HepG2 (cell line): ENCODE measurements around the gene C1orf115. TPM values are rescaled to one million over a fixed set of nuclear protein-coding genes. Genes with fewer than 3 reads are reported as not detected.
A peak's percentile ranks its signal among the peaks of the same experiment; 100 is the strongest.

Experiments
- ATM ChIP-seq: fragments of 450-650 bp; IDR thresholded peaks from 2 replicates; pipeline ENCODE4 v1.7.1; 2017; ENCODE audit warnings: mild to moderate bottlenecking, borderline replicate concordance
- ELF4 ChIP-seq: sonication (generic); formaldehyde crosslinking; IDR thresholded peaks from 2 replicates; pipeline ENCODE4 v1.5.0; 2020; ENCODE audit warnings: missing genetic modification reagents, mild to moderate bottlenecking, moderate library complexity, borderline replicate concordance
- GPBP1L1 ChIP-seq: sonication (generic); formaldehyde crosslinking; IDR thresholded peaks from 2 replicates; pipeline ENCODE4 v1.5.0; 2020; ENCODE audit warnings: mild to moderate bottlenecking, missing genetic modification reagents
- HOXA9 ChIP-seq: sonication (generic); formaldehyde crosslinking; IDR thresholded peaks from 2 replicates; pipeline ENCODE4 v1.8.1; 2022; ENCODE audit warnings: missing genetic modification reagents, mild to moderate bottlenecking, moderate library complexity, borderline replicate concordance
- MNT ChIP-seq: fragments of 450-650 bp; IDR thresholded peaks from 2 replicates; pipeline ENCODE4 v1.6.1; 2016
- NFE2L1 ChIP-seq: sonication (generic); formaldehyde crosslinking; IDR thresholded peaks from 2 replicates; pipeline ENCODE4 v1.4.0; 2020; ENCODE audit warnings: missing genetic modification reagents, mild to moderate bottlenecking, borderline replicate concordance
- NFKB2 ChIP-seq: sonication (generic); formaldehyde crosslinking; IDR thresholded peaks from 2 replicates; pipeline ENCODE4 v1.4.0; 2020; ENCODE audit warnings: missing genetic modification reagents, borderline replicate concordance
- RARG ChIP-seq: sonication (generic); formaldehyde crosslinking; IDR thresholded peaks from 2 replicates; pipeline ENCODE4 v1.4.0; 2020; ENCODE audit warnings: low read depth, mild to moderate bottlenecking, missing genetic modification reagents
- SAP130 ChIP-seq: IDR thresholded peaks from 2 replicates; pipeline ENCODE4 v1.6.1; 2016; ENCODE audit warnings: low read depth
- SIX4 ChIP-seq: sonication (generic); formaldehyde crosslinking; IDR thresholded peaks from 2 replicates; pipeline ENCODE4 v1.4.0; 2020; ENCODE audit warnings: missing genetic modification reagents
- SKIL ChIP-seq: sonication (generic); formaldehyde crosslinking; IDR thresholded peaks from 2 replicates; pipeline ENCODE4 v1.8.0; 2022; ENCODE audit warnings: missing genetic modification reagents, mild to moderate bottlenecking, moderate library complexity, borderline replicate concordance
- SNAPC4 ChIP-seq: sonication (generic); formaldehyde crosslinking; IDR thresholded peaks from 2 replicates; pipeline ENCODE4 v1.4.0; 2020; ENCODE audit warnings: mild to moderate bottlenecking, missing genetic modification reagents
- SNAPC5 ChIP-seq: sonication (generic); formaldehyde crosslinking; IDR thresholded peaks from 2 replicates; pipeline ENCODE4 v1.8.1; 2023; ENCODE audit warnings: mild to moderate bottlenecking, missing genetic modification reagents, borderline replicate concordance
- SUZ12 ChIP-seq: fragments of 150-350 bp; IDR thresholded peaks from 2 replicates; pipeline ENCODE4 v1.6.1; 2014; ENCODE audit warnings: low read depth, low read length
- TEAD2 ChIP-seq: sonication (generic); formaldehyde crosslinking; IDR thresholded peaks from 2 replicates; pipeline ENCODE4 v1.9.0; 2021; ENCODE audit warnings: missing genetic modification reagents
- THYN1 ChIP-seq: sonication (generic); formaldehyde crosslinking; IDR thresholded peaks from 2 replicates; pipeline ENCODE4 v1.8.1; 2023; ENCODE audit warnings: low read depth, mild to moderate bottlenecking, moderate library complexity, missing genetic modification reagents, borderline replicate concordance
- ZBTB21 ChIP-seq: sonication (generic); formaldehyde crosslinking; IDR thresholded peaks from 2 replicates; pipeline ENCODE4 v1.4.0; 2020; ENCODE audit warnings: missing genetic modification reagents
- ZNF232 ChIP-seq: sonication (generic); formaldehyde crosslinking; IDR thresholded peaks from 2 replicates; pipeline ENCODE4 v1.4.0; 2020; ENCODE audit warnings: missing genetic modification reagents, borderline replicate concordance
- ZNF567 ChIP-seq: sonication (generic); formaldehyde crosslinking; IDR thresholded peaks from 2 replicates; pipeline ENCODE4 v1.8.1; 2023; ENCODE audit warnings: mild to moderate bottlenecking, missing genetic modification reagents, borderline replicate concordance
- ZNF761 ChIP-seq: sonication (generic); formaldehyde crosslinking; conservative IDR thresholded peaks from 2 replicates; pipeline ENCODE4 v1.4.0; 2020; ENCODE audit warnings: mild to moderate bottlenecking, missing genetic modification reagents
- ZNF841 ChIP-seq: sonication (generic); formaldehyde crosslinking; IDR thresholded peaks from 2 replicates; pipeline ENCODE4 v1.8.1; 2023; ENCODE audit warnings: missing genetic modification reagents, borderline replicate concordance
- polyA plus RNA-seq, 8 experiments: library from polyadenylated mRNA; depleted of rRNA in 3 of 8; stranded (reverse) in 7 of 8; unstranded in 1 of 8; fragments of >200 nt; fragmentation: Illumina TruSeq in 4 of 8; extraction: Trizol in 4 of 8; gene quantifications; 2 replicates each; pipeline versions ENCODE4 v1.2.1 to v1.2.3, GENCODE V29; 2011 to 2016; ENCODE audit warnings: low read depth in 4 of 8, missing spikeins in 1 of 8, mixed read lengths in 1 of 8; ENCODE audit not compliant: insufficient read depth in 1 of 8
- total RNA-seq, 5 experiments: library from RNA; depleted of rRNA; stranded (reverse); fragments of >200 nt; fragmentation: Illumina TruSeq; extraction: Trizol; gene quantifications; 2 replicates each; pipeline ENCODE4 v1.2.3, GENCODE V29; 2016; ENCODE audit warnings: low read depth in 1 of 5

The C1orf115 gene
- total and polyA plus RNA-seq, 2 of the 13 experiments (the other 11 are each of a cell fraction or from before 2014, with no cell fraction given): 25.2 to 85.9 TPM

GRCh38 chr1:220733086-220733601 is 43.0 kb downstream of the C1orf115 start (continued):
- TF ChIP-seq SNAPC4 (peak; percentile 74; the same call in 1 of the 2 replicates), SNAPC5 (CRISPR knock-in tag) (no peak), ZBTB21 (CRISPR knock-in tag) (no peak), ZNF567 (CRISPR knock-in tag) (no peak), SUZ12 (no peak), HOXA9 (no peak), ELF4 (CRISPR knock-in tag) (no peak), RARG (CRISPR knock-in tag) (no peak), GPBP1L1 (CRISPR knock-in tag) (no peak), MNT (no peak), ZNF232 (CRISPR knock-in tag) (no peak), NFE2L1 (CRISPR knock-in tag) (no peak), NFKB2 (CRISPR knock-in tag) (no peak), SAP130 (CRISPR knock-in tag) (peak; percentile 56; the same call in 1 of the 2 replicates), TEAD2 (CRISPR knock-in tag) (no peak), SIX4 (CRISPR knock-in tag) (no peak), SKIL (CRISPR knock-in tag) (no peak), ZNF841 (CRISPR knock-in tag) (no peak), ATM (no peak), THYN1 (CRISPR knock-in tag) (no peak), ZNF761 (CRISPR knock-in tag) (no peak)
